ENCODE results near the gene PTPRN2. TPM values are rescaled to one million over a fixed set of nuclear protein-coding genes. Genes with fewer than 3 reads are reported as not detected.

The PTPRN2 gene
- polyA plus RNA-seq, 1 of the 3 experiments (the other 2 are of a cell fraction) = 4.0 TPM

- Histone ChIP-seq H3K4me1 (ENCODE audit: control insufficient read depth in 1 of 2, insufficient read depth in 2 of 2, low read depth in 1 of 2, low read length in 1 of 2) (peaks cover 0 to 7% of the 10 kb centered on the region in 2 experiments; a peak in 1 of 4 replicates), H3K9ac (no peak overlapping the region), H4K20me1 (ENCODE audit: insufficient read depth) (no peaks in the 10 kb centered on the region), H2AFZ (ENCODE audit: low read depth) (no peak overlapping the region), H3K36me3 (replicated peaks in 1 of 2; ENCODE audit: control insufficient read depth in 1 of 2, insufficient read depth in 2 of 2, low read length in 1 of 2) (no peaks in the 10 kb centered on the region), H3K9me3 (no peaks in the 10 kb centered on the region), H3K27me3 (ENCODE audit: insufficient read depth) (no peaks in the 10 kb centered on the region), H3K4me3 (ENCODE audit: low read depth in 2 of 2, low read length in 1 of 2) (no peak overlapping the region), H3K27ac (ENCODE audit: low read depth in 2 of 2, low read length in 1 of 2) (no peak overlapping the region), H3K79me2 (ENCODE audit: insufficient read depth) (no peaks in the 10 kb centered on the region), H3K4me2 (no peak overlapping the region), H3K9me2 (no peaks in the 10 kb centered on the region), H3F3A (replicated peaks; ENCODE audit: insufficient read depth) (no peaks in the 10 kb centered on the region)
- CTCF ChIA-PET = no interaction called here
- DNase-seq = no peak
- WGBS (ENCODE audit: low lambda C conversion rate) = 50% methylated on average over 25 of the region's 25 CpGs
- POLR2A ChIA-PET = no interaction called here
- no peak for TF ChIP-seq RXRA (IDR thresholded peaks at IDR 0.05; ENCODE audit: borderline replicate concordance, low read depth)
- no peak for TF ChIP-seq IRF3 (IDR thresholded peaks at IDR 0.05; ENCODE audit: low read depth, low read length)
- TF ChIP-seq SMC3 (IDR thresholded peaks at IDR 0.05; ENCODE audit: low read depth, low read length) = no peak
- TF ChIP-seq CTCF (IDR thresholded peaks at IDR 0.05) = no peak
- no peak for TF ChIP-seq NFIC (IDR thresholded peaks at IDR 0.05; ENCODE audit: borderline replicate concordance)
- no peak for TF ChIP-seq EZH2phosphoT487 (IDR thresholded peaks at IDR 0.05; ENCODE audit: borderline replicate concordance, low read depth)
- TF ChIP-seq TEAD4 (IDR thresholded peaks at IDR 0.05; ENCODE audit: borderline replicate concordance, insufficient read depth) = no peak
- TF ChIP-seq POLR2AphosphoS5 (IDR thresholded peaks at IDR 0.05; ENCODE audit: low read depth, low read length) = no peak
- no peak for TF ChIP-seq RFX5 (IDR thresholded peaks at IDR 0.05; ENCODE audit: low read length)
- TF ChIP-seq NRF1 (IDR thresholded peaks at IDR 0.05; ENCODE audit: low read depth, low read length) = no peak
- no peak for TF ChIP-seq MXI1 (IDR thresholded peaks at IDR 0.05; ENCODE audit: low read depth, low read length)
- no peak for TF ChIP-seq MEF2A (IDR thresholded peaks at IDR 0.05; ENCODE audit: borderline replicate concordance, low read depth)
- TF ChIP-seq GATA2 (CRISPR knock-in tag; IDR thresholded peaks at IDR 0.05) = no peak
- no peak for TF ChIP-seq JUND (IDR thresholded peaks at IDR 0.05)
These were observed 841.6 kb downstream of the PTPRN2 start for GRCh38 chr7:157745721-157746709.
